ENCODE data around the gene MTMR6.

The MTMR6 gene

DNA sequence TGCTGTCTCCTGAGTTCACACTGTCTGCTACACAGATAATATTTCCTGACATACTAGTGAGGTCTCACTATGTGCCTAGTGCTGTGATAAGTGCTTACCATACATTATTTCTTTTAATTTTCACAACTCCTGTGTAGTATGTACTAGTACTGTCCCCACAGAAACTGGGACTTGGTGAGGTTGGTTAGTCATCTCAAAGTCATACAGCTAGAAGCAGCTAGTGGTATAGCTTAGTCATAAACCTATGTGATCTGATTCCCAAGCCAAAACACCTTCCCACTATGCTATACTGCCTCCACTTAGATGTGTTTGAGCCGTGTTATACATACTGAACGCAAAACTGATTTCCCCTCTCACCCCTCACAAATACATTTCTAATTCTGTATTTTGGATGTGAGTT lies 10.5 kb downstream of the MTMR6 start:
- DNase-seq (ENCODE audit: low spot score): no peak

DNA sequence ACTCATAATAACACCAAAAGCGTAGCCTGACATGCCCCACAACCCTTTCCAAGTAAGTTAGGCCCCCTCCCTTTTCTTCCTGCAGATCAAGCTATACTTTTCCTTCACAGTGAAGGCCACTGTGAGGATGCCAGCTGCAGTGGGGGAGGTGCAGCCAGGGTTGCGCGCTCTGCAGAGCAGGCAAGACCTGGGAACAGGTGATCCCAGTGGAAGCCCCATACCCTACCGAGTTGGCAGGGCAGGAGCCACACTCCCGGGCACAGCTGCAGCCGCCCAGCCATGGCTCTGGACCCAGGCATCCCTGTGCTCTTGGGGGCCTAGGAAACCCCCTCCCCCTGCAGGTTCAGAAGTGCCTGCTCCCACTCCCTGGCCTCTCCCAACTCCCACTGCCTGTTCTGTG lies 18.7 kb downstream of the MTMR6 start:
- no peak for DNase-seq (ENCODE audit: low spot score)

- no peak for DNase-seq (ENCODE audit: low spot score)
Measured at GRCh38 chr13:25267715-25268114, 19.6 kb downstream of the MTMR6 start.

- no peak for DNase-seq (ENCODE audit: low spot score)
Measured at GRCh38 chr13:25266706-25267105, 20.6 kb downstream of the MTMR6 start.

DNA sequence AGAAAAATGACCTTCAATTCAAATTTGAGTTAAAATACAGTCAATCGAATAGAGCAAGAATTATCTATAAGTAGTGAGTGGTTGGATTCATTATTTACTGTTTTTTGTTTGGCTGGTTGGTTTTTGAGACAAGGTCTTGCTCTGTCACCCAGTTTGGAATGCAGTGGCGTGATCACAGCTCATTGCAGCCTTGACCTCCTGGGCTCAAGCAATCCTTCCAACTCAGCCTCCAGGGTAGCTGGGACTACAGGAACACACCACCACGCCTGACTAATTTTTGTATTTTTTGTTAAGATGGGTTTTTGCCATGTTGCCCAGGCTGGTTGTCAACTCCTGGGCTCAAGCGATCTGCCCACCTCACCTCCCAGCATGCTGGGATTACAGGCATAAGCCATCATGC lies 25.0 kb downstream of the MTMR6 start:
- DNase-seq (ENCODE audit: low spot score): no peak

DNA sequence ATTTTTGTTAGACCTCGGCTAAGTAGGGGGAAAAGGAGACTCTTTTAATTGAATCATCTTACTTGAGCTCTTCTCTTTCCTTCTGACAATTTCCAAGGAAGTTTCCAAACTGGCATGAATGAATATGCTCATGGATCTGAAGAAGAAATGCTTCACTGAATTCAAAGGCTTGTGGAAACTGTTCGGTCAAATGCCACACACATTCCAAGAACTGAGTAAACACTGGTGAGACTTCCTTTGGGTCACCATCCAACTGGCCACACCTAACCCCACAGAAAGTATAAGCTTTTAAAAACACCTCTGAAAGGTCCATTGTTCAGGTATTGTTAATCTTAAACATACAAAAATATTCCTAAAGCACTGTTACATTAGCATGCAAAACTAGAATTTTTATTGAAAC lies 33.6 kb downstream of the MTMR6 start:
- no peak for DNase-seq (ENCODE audit: low spot score)

GRCh38 chr13:25252752-25253151 lies 34.5 kb downstream of the MTMR6 start:
- no peak for DNase-seq (ENCODE audit: low spot score)

GRCh38 chr13:25252225-25252624 lies 35.1 kb downstream of the MTMR6 start:
- DNase-seq (ENCODE audit: low spot score): no peak

DNA sequence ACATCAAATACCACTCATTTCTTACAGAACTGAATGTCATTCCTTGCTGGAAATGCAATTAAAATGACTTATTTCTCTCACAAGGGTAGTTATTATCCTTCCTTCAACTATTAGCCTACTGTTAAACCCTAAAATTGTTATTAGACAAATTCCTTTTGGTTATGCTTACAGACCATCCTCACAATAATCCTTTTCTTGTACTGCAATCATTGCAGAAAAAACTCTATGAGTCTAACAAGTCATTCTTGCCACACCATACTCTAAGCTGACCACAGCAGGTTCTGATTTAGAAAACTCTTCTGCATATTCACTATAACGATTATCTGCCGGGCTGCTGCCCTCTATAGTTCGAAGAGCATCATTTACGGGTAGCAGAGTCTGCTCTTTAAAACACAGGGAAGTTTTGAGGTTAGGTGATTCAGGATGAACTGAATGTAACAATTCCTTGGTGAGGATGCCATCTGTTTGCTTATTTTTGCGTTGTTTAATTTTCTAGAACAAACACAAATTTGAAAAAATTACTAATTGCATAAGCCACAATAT lies 38.2 kb downstream of the MTMR6 start:
- DNase-seq (ENCODE audit: low spot score): no peak

DNA sequence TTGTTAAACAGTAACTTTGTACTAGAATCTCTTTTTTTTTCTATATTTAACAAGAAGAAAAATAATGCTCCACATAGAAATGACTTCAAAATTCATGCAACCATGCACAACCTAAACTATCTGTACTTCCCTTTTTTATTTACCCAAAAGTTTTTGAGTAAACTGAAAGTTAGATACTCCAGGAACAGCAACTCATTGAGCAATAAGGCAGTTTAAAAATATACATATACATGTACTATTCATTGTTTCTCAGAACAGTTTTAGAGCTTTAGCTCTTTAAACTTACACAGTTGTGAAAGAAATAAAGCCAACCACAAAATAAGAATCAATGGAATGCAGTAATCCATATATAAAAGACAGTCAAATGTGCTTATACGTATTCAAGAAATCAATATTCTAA lies 39.2 kb downstream of the MTMR6 start:
- DNase-seq (ENCODE audit: low spot score): no peak

DNA sequence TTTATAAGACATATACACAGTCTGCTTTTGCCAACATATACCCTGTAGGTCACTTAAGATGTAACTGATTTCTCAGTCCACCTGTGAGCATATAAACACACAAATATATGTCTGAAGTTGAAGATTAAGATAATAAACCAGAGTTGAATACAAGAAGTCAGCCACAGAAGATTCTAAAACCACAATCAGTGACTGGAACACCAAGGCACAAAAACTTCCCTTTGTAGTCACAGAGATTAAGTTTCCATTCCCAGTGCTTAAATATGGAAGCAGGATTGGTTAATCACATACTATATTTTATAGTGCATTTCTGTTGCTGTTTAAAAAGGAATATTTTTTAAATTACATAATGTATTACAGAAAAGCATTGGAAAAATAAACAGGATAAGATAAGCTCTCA lies 39.9 kb downstream of the MTMR6 start:
- no peak for DNase-seq (ENCODE audit: low spot score)

- no peak for DNase-seq (ENCODE audit: low spot score)
Measured at GRCh38 chr13:25244123-25244522, 43.2 kb downstream of the MTMR6 start.

DNA sequence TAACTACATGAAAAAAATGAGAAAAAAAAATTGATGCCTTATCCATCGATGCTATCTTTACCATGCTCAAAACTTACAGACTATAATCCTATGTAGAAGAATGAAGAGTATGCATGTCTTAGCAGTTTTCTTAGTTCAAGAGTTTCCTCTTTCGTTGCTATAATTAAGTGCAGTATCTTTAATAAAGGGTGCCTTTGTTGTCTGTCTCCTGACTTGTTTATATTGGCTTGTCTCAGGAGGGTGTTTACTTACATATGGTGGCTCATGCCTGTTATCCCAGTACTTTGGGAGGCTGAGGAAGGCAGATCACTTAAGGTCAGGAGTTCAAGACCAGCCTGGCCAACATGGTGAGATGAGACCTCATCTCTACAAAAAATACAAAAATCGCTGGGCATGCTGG lies 44.3 kb downstream of the MTMR6 start:
- no peak for DNase-seq (ENCODE audit: low spot score)

DNA sequence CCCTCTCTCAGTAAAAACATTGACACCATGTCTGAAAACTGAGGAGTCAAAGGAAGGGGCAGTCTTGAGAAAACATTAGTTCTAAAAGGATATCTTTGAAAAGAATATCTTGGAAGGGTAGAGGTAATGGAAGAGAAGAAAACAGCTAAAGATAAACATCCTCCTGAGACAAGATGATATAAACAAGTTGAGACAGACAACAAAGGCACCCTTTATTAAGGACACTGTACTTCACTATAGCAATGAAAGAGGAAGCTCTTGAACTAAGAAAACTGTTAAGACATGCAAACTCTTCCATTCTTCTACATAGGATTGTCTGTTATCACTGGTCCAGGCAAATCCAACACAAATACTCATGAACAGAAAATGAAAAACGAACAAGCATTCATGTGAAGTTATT lies 46.3 kb downstream of the MTMR6 start:
- DNase-seq (ENCODE audit: low spot score): no peak

- no peak for DNase-seq (ENCODE audit: low spot score)
Measured at GRCh38 chr13:25237083-25237482, 50.2 kb downstream of the MTMR6 start.

- no peak for DNase-seq (ENCODE audit: low spot score)
Measured at GRCh38 chr13:25233861-25234260, 53.4 kb downstream of the MTMR6 start.

- no peak for DNase-seq (ENCODE audit: low spot score)
Measured at GRCh38 chr13:25232937-25233515, 54.3 kb downstream of the MTMR6 start.

DNA sequence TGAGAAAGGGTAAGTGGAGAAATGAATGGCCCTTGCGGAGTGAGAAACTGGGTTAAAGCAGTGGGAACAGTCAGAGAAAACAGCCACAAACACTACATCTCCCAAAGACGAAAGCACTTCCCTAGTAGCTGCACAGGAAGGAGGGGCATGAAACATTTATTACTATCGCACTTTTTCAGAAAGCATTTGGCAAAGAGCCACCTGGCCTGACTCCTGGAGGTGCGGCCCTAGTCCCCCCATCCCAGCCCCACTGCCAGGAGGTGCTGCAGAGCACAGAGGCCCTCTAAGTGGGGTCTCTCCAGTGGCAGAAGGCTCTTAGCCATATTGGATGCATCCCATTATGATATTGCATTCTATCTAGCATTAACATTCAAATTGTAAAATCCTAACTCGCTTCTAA lies 55.8 kb downstream of the MTMR6 start:
- DNase-seq (ENCODE audit: low spot score): no peak

- no peak for DNase-seq (ENCODE audit: low spot score)
Measured at GRCh38 chr13:25227690-25228089, 59.6 kb downstream of the MTMR6 start.

GRCh38 chr13:25225970-25226369 lies 61.3 kb downstream of the MTMR6 start:
- peak; percentile 32 for DNase-seq (ENCODE audit: low spot score)

DNA sequence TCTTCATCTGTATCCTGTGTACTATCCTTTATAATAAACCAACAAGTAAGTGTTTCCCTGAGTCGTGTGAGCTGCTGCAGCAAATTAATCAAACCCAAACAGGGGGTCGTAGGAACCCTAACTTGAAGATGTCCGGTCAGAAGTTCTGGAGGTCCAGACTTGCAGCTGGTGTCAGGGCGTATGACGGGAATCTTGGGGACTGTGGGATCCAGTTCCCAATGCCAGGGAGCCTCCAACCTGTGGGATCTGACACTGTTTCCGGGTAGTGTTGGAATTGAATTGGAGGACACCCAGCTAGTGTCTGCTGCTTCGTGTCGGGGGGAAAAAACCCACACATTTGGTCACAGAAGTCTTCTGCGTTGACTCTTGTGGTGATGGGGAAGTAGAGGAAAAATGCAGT lies 63.1 kb downstream of the MTMR6 start:
- DNase-seq (ENCODE audit: low spot score): peak; percentile 13

- DNase-seq (ENCODE audit: low spot score): no peak
Measured at GRCh38 chr13:25222740-25223139, 64.5 kb downstream of the MTMR6 start.

- DNase-seq (ENCODE audit: low spot score): no peak
Measured at GRCh38 chr13:25218019-25218418, 69.3 kb downstream of the MTMR6 start.

DNA sequence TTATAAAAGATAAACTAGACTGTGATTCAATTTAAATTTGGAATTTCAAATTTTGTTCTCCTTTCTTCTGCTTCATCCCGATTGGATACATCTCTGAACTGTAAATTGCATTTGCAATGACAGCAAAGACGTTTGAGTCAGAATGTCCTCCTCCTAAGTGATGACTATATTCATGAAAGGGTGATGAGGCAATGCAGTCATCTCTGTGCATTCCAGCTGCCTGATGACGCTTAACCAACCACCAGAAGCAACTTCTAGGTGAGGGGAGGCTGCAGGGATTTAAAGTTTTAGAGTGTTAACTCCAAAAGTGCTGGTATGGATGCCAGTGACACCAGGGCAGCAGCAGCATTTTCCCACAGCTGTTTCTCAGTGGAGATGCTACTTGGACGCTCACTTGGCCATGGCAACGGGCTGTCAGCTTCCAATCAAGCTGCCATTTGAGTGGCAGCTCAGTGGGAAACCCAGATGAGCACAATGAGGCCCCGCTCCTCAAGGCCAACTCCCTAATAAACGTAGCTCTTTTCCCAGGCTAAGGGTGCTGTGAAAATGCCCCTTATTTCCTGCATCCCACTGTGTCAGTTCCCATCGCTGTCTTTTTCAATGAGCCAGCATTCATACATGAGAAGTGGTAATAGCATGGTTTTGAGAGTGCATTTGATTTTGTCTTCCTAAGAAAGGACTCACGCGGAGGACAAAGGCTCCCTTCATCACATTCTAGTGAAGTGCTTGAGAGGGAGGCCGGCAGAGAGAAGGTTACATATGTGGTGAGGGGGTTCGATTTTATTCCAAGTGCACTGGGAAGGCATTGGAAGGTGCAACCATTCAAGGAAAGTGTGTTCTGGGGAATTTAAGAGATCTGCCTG lies 70.0 kb downstream of the MTMR6 start:
- DNase-seq (ENCODE audit: low spot score): no peak

Measured in ecto neural progenitor cell (in vitro differentiated cells).